Stimulated activated CD8-positive, alpha-beta memory T cell treated with anti-CD3 and anti-CD28 coated beads, Interleukin-4, amount 100 ng/mL, for 24 hours (primary cell): Measurements from ENCODE around the gene SLC39A13.

Source experiments
- DNase-seq: peaks from one replicate; pipeline ENCODE4 v3.0.0-alpha.2; 2020; ENCODE audit warnings: low read depth

SLC39A13 gene

DNA sequence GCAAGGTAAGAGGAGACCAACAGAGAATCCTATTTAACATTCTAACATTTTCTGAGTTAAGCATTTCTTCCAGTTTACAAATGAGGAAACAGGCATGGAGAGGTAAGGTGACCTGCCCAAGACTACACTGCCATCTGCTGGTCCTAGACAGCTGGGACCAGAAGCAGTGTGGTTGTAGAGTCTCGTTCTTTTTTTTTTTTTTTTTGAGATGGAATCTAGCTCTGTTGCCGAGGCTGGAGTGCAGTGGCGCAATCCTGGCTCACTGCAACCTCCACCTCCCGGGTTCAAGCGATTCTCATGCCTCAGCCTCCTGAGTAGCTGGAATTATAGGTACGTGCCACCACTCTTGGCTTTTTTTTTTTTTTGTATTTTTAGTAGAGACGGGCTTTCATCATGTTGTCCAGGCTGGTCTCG lies 45.9 kb downstream of the SLC39A13 start:
- DNase-seq, result peak; percentile 37

DNA sequence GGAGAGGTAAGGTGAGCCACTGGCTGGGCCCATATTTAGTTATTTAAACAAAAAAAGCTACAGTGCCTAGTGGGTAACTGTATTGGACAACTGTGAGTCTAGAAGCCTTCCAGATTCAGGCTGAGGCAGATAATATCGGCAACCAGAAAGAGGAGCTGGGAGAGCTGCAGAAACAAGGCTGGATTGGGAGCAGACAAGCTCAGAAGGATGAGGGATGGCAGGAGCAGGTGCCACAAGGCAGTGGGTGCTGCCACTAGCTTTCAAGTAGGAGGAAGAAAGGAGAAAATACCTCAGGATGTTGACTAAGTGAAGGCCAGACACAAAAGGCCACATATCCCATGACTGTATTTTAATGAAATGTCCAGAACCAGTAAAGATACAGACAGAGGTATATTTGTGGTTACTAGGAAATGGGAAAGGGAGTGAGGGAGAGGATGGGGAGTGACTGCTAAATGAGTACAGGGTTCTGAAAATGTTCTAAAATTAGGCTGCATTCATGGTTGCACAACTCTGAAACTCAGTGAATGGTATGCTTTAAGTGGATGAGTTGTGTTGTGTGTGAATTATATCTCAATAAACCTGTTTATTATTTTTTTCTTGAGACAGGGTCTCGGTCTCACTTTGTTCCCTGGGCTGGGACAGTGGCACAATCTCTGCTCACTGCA lies 52.3 kb downstream of the SLC39A13 start:
- DNase-seq, result no peak

DNA sequence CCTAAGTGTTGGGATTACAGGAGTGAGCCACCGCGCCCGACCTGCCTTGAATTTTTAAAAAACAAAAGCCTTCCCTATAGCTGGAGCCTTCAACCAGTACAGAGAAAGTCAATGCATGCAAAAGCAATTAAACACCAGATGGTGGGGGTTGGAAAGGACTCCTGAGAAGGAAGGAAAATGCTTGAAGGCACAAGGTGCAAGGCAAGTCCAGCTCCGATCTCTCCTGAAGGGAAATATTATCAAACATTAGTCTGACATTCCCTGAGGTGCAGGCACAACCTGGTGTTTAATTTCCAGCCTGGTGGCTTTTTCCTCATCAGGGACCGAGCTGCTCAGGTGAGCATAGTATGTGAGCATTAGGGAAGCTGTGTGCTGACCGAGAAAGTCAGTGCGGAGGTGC lies 53.5 kb downstream of the SLC39A13 start:
- no peak for DNase-seq

DNA sequence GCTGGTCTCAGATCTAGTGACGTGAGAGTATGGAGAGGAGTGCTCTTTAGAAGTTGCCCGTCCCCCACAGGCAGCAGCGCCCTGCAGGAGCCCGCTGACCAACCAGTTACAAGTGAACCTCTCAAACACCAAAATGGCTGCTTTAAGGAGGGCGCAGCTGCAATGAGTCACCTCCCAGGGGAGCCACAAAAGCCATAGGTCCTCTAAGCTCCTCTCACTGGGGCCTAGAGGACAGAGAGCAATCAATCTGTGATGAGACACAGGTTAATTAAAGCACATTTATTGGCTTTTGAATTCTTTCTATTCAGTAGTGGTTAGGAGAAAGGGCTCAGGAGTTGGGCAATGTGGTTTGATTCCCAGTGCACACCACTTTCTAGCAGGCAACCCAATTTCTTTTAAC lies 56.1 kb downstream of the SLC39A13 start:
- no peak for DNase-seq
